GM23338 (cell line): ENCODE data around the gene AKAP9. TPM values are rescaled to one million over a fixed set of nuclear protein-coding genes. Genes with fewer than 3 reads are reported as not detected.

Experiments used
- ATAC-seq: fragments of 200-7000 bp; cut with Tn5 transposase; 3 replicates; pipeline ENCODE4 v1.9.1; 2020
- DNase-seq: peaks from one replicate; pipeline ENCODE4 v3.0.0-alpha.2; 2015; ENCODE audit warnings: low spot score
- H2AFZ ChIP-seq: fragments of 200-600 bp; sonication (generic); 2 replicates; pipeline ENCODE4 v1.8.0; 2016; ENCODE audit warnings: antibody characterized with exemption, mild to moderate bottlenecking, moderate library complexity
- H3F3A ChIP-seq: fragments of 200-600 bp; sonication (generic); replicated peaks from 2 replicates; pipeline ENCODE4 v1.8.0; 2017; ENCODE audit warnings: antibody characterized with exemption, mixed run types, low read depth
- H3K27ac ChIP-seq: fragments of 200-600 bp; sonication (generic); 2 replicates; pipeline ENCODE4 v1.6.1; 2016; ENCODE audit warnings: low read depth
- H3K27me3 ChIP-seq: fragments of 200-600 bp; sonication (generic); 2 replicates; pipeline ENCODE4 v1.8.0; 2016; ENCODE audit warnings: mild to moderate bottlenecking, mixed run types, moderate library complexity; ENCODE audit not compliant: insufficient read depth
- H3K36me3 ChIP-seq: fragments of 200-600 bp; sonication (generic); 2 replicates; pipeline ENCODE4 v1.8.0; 2016; ENCODE audit warnings: mild to moderate bottlenecking; ENCODE audit not compliant: insufficient read depth
- H3K4me1 ChIP-seq: fragments of 200-600 bp; sonication (generic); 2 replicates; pipeline ENCODE4 v1.8.0; 2016; ENCODE audit warnings: mild to moderate bottlenecking, moderate library complexity; ENCODE audit not compliant: insufficient read depth
- H3K4me2 ChIP-seq: fragments of 200-600 bp; sonication (generic); 2 replicates; pipeline ENCODE4 v1.7.1; 2017; ENCODE audit warnings: mixed run types
- H3K4me3 ChIP-seq: fragments of 200-600 bp; sonication (generic); 2 replicates; pipeline ENCODE4 v1.6.1; 2016; ENCODE audit warnings: mixed run types
- H3K79me2 ChIP-seq: fragments of 200-600 bp; sonication (generic); replicated peaks from 2 replicates; pipeline ENCODE4 v1.8.0; 2017; ENCODE audit warnings: mild to moderate bottlenecking; ENCODE audit not compliant: insufficient read depth
- H3K9me2 ChIP-seq: fragments of 200-600 bp; sonication (generic); 2 replicates; pipeline ENCODE4 v1.8.0; 2017; ENCODE audit not compliant: insufficient read depth
- H4K20me1 ChIP-seq: fragments of 200-600 bp; sonication (generic); replicated peaks from 2 replicates; pipeline ENCODE4 v1.8.0; 2017; ENCODE audit warnings: mild to moderate bottlenecking; ENCODE audit not compliant: insufficient read depth
- H3K27ac Mint-ChIP-seq: 2 replicates; pipeline ENCODE4 v1.8.0; 2020; ENCODE audit warnings: inconsistent platforms, mild to moderate bottlenecking, moderate library complexity, mixed read lengths
- H3K27me3 Mint-ChIP-seq: 3 replicates; pipeline ENCODE4 v1.8.0; 2022; ENCODE audit warnings: low read depth, mild to moderate bottlenecking, moderate library complexity, mixed read lengths, inconsistent platforms; ENCODE audit not compliant: insufficient read depth, poor library complexity
- H3K36me3 Mint-ChIP-seq: 3 replicates; pipeline ENCODE4 v1.8.0; 2021; ENCODE audit warnings: low read depth, mild to moderate bottlenecking, inconsistent platforms, moderate library complexity, mixed read lengths
- H3K4me1 Mint-ChIP-seq: 3 replicates; pipeline ENCODE4 v1.8.0; 2020; ENCODE audit warnings: mild to moderate bottlenecking, inconsistent platforms, mixed read lengths
- H3K4me3 Mint-ChIP-seq: 3 replicates; pipeline ENCODE4 v1.8.0; 2021; ENCODE audit warnings: moderate library complexity, mild to moderate bottlenecking, inconsistent platforms, mixed read lengths
- H3K9me3 Mint-ChIP-seq: 3 replicates; pipeline ENCODE4 v1.8.0; 2020; ENCODE audit warnings: moderate library complexity, mild to moderate bottlenecking, inconsistent platforms, mixed read lengths
- CREB1 ChIP-seq: fragments of 250-450 bp; sonication (Bioruptor Pico); IDR thresholded peaks from 2 replicates; pipeline ENCODE4 v1.5.0; 2020; ENCODE audit warnings: low read depth, mild to moderate bottlenecking, moderate library complexity
- CTCF ChIP-seq, 2 experiments: fragments of 200-600 bp in 1 of 2; sonication (generic) in 1 of 2; conservative IDR thresholded peaks; 2 replicates each; pipeline versions ENCODE4 v1.5.1 to v1.6.1; 2016 to 2017; ENCODE audit warnings: antibody characterized with exemption in 2 of 2, low read depth in 2 of 2, mild to moderate bottlenecking in 2 of 2, moderate library complexity in 1 of 2
- ETS1 ChIP-seq: IDR thresholded peaks from 2 replicates; pipeline ENCODE4 v1.6.1; 2016; ENCODE audit warnings: antibody characterized with exemption
- EZH2 ChIP-seq: fragments of 200-600 bp; sonication (generic); IDR thresholded peaks from one replicate; pipeline ENCODE4 v1.8.0; 2017; ENCODE audit warnings: antibody characterized with exemption, mild to moderate bottlenecking, low read depth; ENCODE audit not compliant: unreplicated experiment
- EZH2phosphoT487 ChIP-seq: fragments of 200-600 bp; sonication (generic); IDR thresholded peaks from one replicate; pipeline ENCODE4 v1.8.1; 2018; ENCODE audit warnings: antibody characterized with exemption; ENCODE audit not compliant: unreplicated experiment
- JUNB ChIP-seq: IDR thresholded peaks from one replicate; pipeline ENCODE4 v1.6.1; 2016; ENCODE audit warnings: antibody characterized with exemption; ENCODE audit not compliant: unreplicated experiment
- POLR2AphosphoS5 ChIP-seq: IDR thresholded peaks from 2 replicates; pipeline ENCODE4 v1.6.1; 2016; ENCODE audit warnings: antibody characterized with exemption, low read depth
- REST ChIP-seq: IDR thresholded peaks from one replicate; pipeline ENCODE4 v1.6.1; 2018; ENCODE audit warnings: antibody characterized with exemption; ENCODE audit not compliant: unreplicated experiment
- ZNF114 ChIP-seq: fragments of 250-450 bp; sonication (Bioruptor Pico); IDR thresholded peaks from 2 replicates; pipeline ENCODE4 v1.5.0; 2020; ENCODE audit warnings: mild to moderate bottlenecking, moderate library complexity
- ZNF462 ChIP-seq: fragments of 250-450 bp; sonication (Bioruptor Pico); IDR thresholded peaks from 2 replicates; pipeline ENCODE4 v1.5.0; 2020; ENCODE audit warnings: mild to moderate bottlenecking, moderate library complexity
- long read RNA-seq: library from polyadenylated mRNA; unstranded; transcript quantifications from one replicate; pipeline ENCODE4 v2.0.0, GENCODE V29; 2020; ENCODE audit not compliant: unreplicated experiment
- polyA plus RNA-seq: library from polyadenylated mRNA; unstranded; fragments of >200 nt; fragmentation: Nextera tagmentation; extraction: Ambion mirVana; gene quantifications from 2 replicates; pipeline ENCODE4 v1.2.1, GENCODE V29; 2016
- total RNA-seq: library from RNA; depleted of rRNA; stranded (reverse); fragments of >200 nt; shearing (Covaris generic); gene quantifications from 2 replicates; pipeline ENCODE4 v1.2.3, GENCODE V29; 2014; rRNA removed

AKAP9 gene
- total RNA-seq (29.4 and 33.5 TPM in 2 replicates), polyA plus RNA-seq (51.9 and 67.4 TPM in 2 replicates)
- long read RNA-seq, transcript AKAP9-205 (7 exons, 1,356 nt) = major isoform, 9 of 26 reads
- long read RNA-seq, partial matches to known transcripts = 13 of 26 reads
- long read RNA-seq, other reads (novel, unspliced or antisense) = 4 of 26 reads

- H3K27me3 Mint-ChIP-seq = peaks cover 9% of the 10 kb centered on the region
- ATAC-seq = peak; percentile 91
- H3K36me3 Mint-ChIP-seq = no peaks in the 10 kb centered on the region; the same call in 2 of the 3 replicates
Observed at GRCh38 chr7:91940572-91941341, at the start of gene AKAP9. Gene AKAP9, plus strand, starts transcription at chr7:91940862. Its CDS starts 238 bp downstream, at chr7:91941100.

More at GRCh38 chr7:91940572-91941341, at the start of gene AKAP9:
- peak; percentile 86 for DNase-seq
- Histone ChIP-seq H3K27me3 (peaks cover 32% of the 10 kb centered on the region), H3K79me2 (peaks cover 46% of the 10 kb centered on the region), H3K9me2 (no peaks in the 10 kb centered on the region), H3K36me3 (no peaks in the 10 kb centered on the region), H3K27ac (peak within 1 kb of the TSS; percentile 96), H3F3A (no peaks in the 10 kb centered on the region), H2AFZ (peak within 1 kb of the TSS; percentile 97), H4K20me1 (peaks cover 18% of the 10 kb centered on the region), H3K4me2 (peak within 1 kb of the TSS; percentile 95), H3K4me1 (peaks cover 11% of the 10 kb centered on the region; the same call in 1 of the 2 replicates), H3K4me3 (peak within 1 kb of the TSS; percentile 95)
- TF ChIP-seq REST (no peak), EZH2 (no peak), ZNF462 (CRISPR knock-in tag) (no peak), CREB1 (CRISPR knock-in tag) (peak; percentile 71), CTCF (conservative IDR thresholded peaks at IDR 0.05; ENCODE audit: low read depth in 2 of 2) (no peak), ETS1 (no peak), EZH2phosphoT487 (no peak), ZNF114 (CRISPR knock-in tag) (no peak), POLR2AphosphoS5 (peak; percentile 87), JUNB (no peak)
- peak within 1 kb of the TSS; percentile 93 for H3K4me3 Mint-ChIP-seq
- peak within 1 kb of the TSS; percentile 98 for H3K27ac Mint-ChIP-seq
- peaks cover 17% of the 10 kb centered on the region for H3K4me1 Mint-ChIP-seq
- no peaks in the 10 kb centered on the region; the same call in 2 of the 3 replicates for H3K9me3 Mint-ChIP-seq
